Effector memory CD8-positive, alpha-beta T cell (primary cell): ENCODE results near the gene FSIP2.

Experiments
- ATAC-seq: fragments of 150-1000 bp; cut with Tn5 transposase; replicated peaks from 2 replicates; pipeline ENCODE4 v1.10.0; 2021; ENCODE audit warnings: mild to moderate bottlenecking, moderate library complexity
- DNase-seq, 3 experiments: peaks; one replicate each; pipeline ENCODE4 v3.0.0; 2021
- H3K27ac Mint-ChIP-seq, 2 donors: one replicate each; pipeline ENCODE4 v1.8.0; 2022; ENCODE audit warnings: mild to moderate bottlenecking in 2 of 2, mixed read lengths in 2 of 2, moderate library complexity in 2 of 2
- H3K27me3 Mint-ChIP-seq, 2 donors: one replicate each; pipeline ENCODE4 v1.8.0; 2022; ENCODE audit warnings: mixed read lengths in 2 of 2
- H3K36me3 Mint-ChIP-seq: one replicate; pipeline ENCODE4 v1.8.0; 2022; ENCODE audit warnings: mild to moderate bottlenecking, moderate library complexity, mixed read lengths; ENCODE audit not compliant: insufficient read depth
- H3K4me1 Mint-ChIP-seq, 2 donors: one replicate each; pipeline ENCODE4 v1.8.0; 2022; ENCODE audit warnings: low read depth in 2 of 2, mixed read lengths in 2 of 2
- H3K4me3 Mint-ChIP-seq, 2 donors: one replicate each; pipeline ENCODE4 v1.8.0; 2022; ENCODE audit warnings: mild to moderate bottlenecking in 2 of 2, mixed read lengths in 2 of 2, moderate library complexity in 2 of 2
- H3K9me3 Mint-ChIP-seq, 2 donors: one replicate each; pipeline ENCODE4 v1.8.0; 2022; ENCODE audit warnings: mixed read lengths in 2 of 2

Gene FSIP2

DNA sequence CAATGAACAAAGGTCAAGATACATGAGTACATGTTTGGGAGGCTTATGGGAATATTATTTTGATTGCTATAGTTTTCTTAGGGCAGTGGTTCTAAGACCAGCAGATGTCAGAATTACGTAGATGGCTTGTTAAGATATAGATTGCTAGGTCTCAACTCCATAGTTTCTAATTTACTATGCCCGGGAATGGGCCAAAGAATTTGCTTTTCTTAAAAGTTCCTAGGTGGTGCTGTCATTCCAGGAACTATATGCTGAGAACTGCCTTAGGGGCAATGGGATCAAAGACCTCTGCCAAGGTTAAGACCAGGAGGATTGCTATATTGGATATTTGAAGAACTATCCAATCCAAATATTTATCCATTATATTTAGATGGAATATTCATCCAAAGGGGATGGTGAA is 141.8 kb downstream of the FSIP2 start:
- Mint-ChIP-seq H3K4me1 (no peaks in the 10 kb centered on the region), H3K36me3 (peaks cover 2% of the 10 kb centered on the region), H3K4me3 (no peak overlapping the region), H3K9me3 (peaks cover 0 to 4% of the 10 kb centered on the region in 2 donors), H3K27me3 (no peaks in the 10 kb centered on the region), H3K27ac (no peak overlapping the region)
- DNase-seq, result no peak
- no peak for ATAC-seq
